Thyroid gland (tissue), 4 donors: ENCODE results near the gene UNKL. TPM values are rescaled to one million over a fixed set of nuclear protein-coding genes. Genes with fewer than 3 reads are reported as not detected.

Experiments
- DNase-seq, 2 donors: peaks; one replicate each; pipeline ENCODE4 v3.0.0-alpha.2; 2019
- H3K27ac ChIP-seq, 3 donors: fragments of 200-600 bp; sonication (generic); 1 replicate in 2 of 3; 2 replicates in 1 of 3; pipeline ENCODE4 v1.5.1; 2016 to 2019; ENCODE audit warnings: mild to moderate bottlenecking in 1 of 3, moderate library complexity in 1 of 3
- H3K27me3 ChIP-seq: fragments of 200-600 bp; sonication (generic); one replicate; pipeline ENCODE4 v1.5.1; 2019
- H3K36me3 ChIP-seq, 2 donors: fragments of 200-600 bp; sonication (generic); one replicate each; pipeline ENCODE4 v1.5.1; 2016 to 2019
- H3K4me1 ChIP-seq, 2 donors: fragments of 200-600 bp; sonication (generic); one replicate each; pipeline ENCODE4 v1.5.1; 2017 to 2019
- H3K4me3 ChIP-seq, 3 donors: fragments of 200-600 bp; sonication (generic); replicated peaks in 1 of 3; 1 replicate in 2 of 3; 2 replicates in 1 of 3; pipeline ENCODE4 v1.5.1; 2016; ENCODE audit warnings: mild to moderate bottlenecking in 1 of 3
- H3K9me3 ChIP-seq: fragments of 200-600 bp; sonication (generic); one replicate; pipeline ENCODE4 v1.5.1; 2017
- POLR2A ChIP-seq, 2 donors: fragments of 450-650 bp; IDR thresholded peaks; one replicate each; pipeline ENCODE4 v1.6.1; 2017; ENCODE audit warnings: antibody characterized with exemption in 2 of 2, mild to moderate bottlenecking in 2 of 2, moderate library complexity in 1 of 2
- WGBS, 2 donors: methylation state at CpG; one replicate each; pipeline ENCODE4 v1.1.5; 2017; 5-methylcytosine and 5-hydroxymethylcytosine counted together
- intact Hi-C: fragments of 100-400 bp; cut with DNase I; formaldehyde crosslinking; loops from one replicate; pipeline ENCODE4 v1.15.1; 2023
- total RNA-seq, 4 donors: library from RNA; depleted of rRNA; stranded (reverse); fragments of >200 nt; gene quantifications; one replicate each; pipeline ENCODE4 v1.2.3, GENCODE V29; 2016
- TF ChIP-seq, protein P1 (sequence below), 6 experiments: fragments of 200-600 bp in 3 of 6; fragments of 450-650 bp in 3 of 6; sonication (generic) in 3 of 6; IDR thresholded peaks; one replicate each; pipeline ENCODE4 v1.5.1; 2016 to 2019; ENCODE audit warnings: antibody characterized with exemption in 6 of 6, mild to moderate bottlenecking in 2 of 6, inconsistent platforms in 1 of 6, moderate library complexity in 1 of 6

Gene UNKL
- total RNA-seq, 4 donors from 2014 or later = 26.2 to 46.9 (median 31.3) TPM

DNA sequence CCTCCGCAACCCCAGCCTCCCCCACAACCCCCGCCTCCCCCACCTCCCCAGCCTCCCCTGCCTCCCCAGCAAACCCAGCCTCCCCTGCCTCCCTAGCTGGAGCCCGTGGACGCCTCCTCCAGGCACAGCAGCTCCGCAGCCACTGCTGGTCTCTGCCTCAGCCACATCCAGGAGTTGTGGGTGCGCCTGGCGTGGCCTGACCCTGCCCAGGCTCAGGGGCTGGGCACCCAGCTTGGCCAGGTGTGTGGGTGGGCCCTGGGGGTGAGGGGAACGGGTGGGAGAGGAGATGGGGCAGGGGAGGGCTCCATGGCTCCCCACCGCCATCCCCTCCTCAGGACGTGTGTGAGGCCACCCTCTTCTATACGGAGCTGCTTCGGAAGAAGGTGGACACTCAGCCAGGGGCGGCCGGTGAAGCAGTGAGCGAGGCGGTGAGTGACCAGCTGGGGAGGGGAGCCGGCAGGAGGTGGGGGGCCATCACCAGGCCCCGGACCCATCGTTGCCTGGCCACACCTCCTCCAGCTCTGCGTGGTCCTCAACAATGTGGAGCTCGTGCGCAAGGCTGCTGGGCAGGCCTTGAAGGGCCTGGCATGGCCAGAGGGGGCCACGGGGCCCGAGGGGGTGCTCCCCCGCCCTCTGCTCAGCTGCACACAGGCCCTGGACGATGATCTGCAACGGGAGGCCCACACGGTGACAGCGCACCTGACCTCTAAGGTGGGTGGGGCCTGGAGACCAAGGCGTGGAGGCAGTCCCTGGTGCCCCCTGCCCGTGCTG lies 68.7 kb downstream of the UNKL start:
- peaks cover 12 to 16% of the 10 kb centered on the region in 2 donors for H3K36me3 ChIP-seq
- peaks cover 6 to 15% of the 10 kb centered on the region in 2 donors for H3K4me1 ChIP-seq
- DNase-seq = no peak
- no peaks in the 10 kb centered on the region for H3K9me3 ChIP-seq
- WGBS, 2 donors = 77 to 84% methylated on average over 11 to 24 of the region's 31 CpGs
- H3K27me3 ChIP-seq = no peaks in the 10 kb centered on the region
- no peak overlapping the region for H3K27ac ChIP-seq
- TF ChIP-seq, protein P1, sequence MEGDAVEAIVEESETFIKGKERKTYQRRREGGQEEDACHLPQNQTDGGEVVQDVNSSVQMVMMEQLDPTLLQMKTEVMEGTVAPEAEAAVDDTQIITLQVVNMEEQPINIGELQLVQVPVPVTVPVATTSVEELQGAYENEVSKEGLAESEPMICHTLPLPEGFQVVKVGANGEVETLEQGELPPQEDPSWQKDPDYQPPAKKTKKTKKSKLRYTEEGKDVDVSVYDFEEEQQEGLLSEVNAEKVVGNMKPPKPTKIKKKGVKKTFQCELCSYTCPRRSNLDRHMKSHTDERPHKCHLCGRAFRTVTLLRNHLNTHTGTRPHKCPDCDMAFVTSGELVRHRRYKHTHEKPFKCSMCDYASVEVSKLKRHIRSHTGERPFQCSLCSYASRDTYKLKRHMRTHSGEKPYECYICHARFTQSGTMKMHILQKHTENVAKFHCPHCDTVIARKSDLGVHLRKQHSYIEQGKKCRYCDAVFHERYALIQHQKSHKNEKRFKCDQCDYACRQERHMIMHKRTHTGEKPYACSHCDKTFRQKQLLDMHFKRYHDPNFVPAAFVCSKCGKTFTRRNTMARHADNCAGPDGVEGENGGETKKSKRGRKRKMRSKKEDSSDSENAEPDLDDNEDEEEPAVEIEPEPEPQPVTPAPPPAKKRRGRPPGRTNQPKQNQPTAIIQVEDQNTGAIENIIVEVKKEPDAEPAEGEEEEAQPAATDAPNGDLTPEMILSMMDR (IDR thresholded peaks at IDR 0.05) = no peak
- no peak for TF ChIP-seq POLR2A (IDR thresholded peaks at IDR 0.05)
- intact Hi-C loops = loop anchor here (10.0 kb wide), 1 partner anchor 129 kb away; the partner anchor contains the start of gene CLCN7
- H3K4me3 ChIP-seq = no peak overlapping the region

DNA sequence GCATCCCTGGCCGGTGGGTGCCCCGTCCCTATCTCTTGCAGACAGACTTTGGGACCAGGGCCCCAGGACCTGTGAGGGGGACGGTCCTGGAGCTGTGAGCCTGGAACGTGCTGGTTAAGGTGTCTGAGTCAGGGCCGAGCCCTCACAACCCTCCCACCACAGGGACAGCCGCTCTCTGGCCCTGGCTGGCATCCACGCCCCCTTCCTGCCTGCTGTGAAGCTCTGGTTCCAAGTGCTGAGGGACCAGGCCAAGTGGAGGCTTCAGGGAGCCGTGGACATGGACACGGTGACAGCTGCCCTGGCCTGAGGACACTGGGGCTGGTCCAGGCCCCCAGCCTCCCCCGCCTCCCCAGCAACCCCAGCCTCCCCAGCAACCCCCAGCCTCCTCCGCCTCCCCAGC lies 69.4 kb downstream of the UNKL start:
- WGBS, 2 donors = 88% methylated on average over 11 of the region's 11 CpGs; no CpG with 5 or more reads in 1 of the 2 donors
- no peak for DNase-seq
- H3K27me3 ChIP-seq = no peaks in the 10 kb centered on the region
- H3K36me3 ChIP-seq = peaks cover 12 to 16% of the 10 kb centered on the region in 2 donors
- intact Hi-C loops = loop anchor here (10.0 kb wide), 1 partner anchor 130 kb away; the partner anchor contains the start of gene CLCN7
- no peak overlapping the region for H3K4me3 ChIP-seq
- peaks cover 4 to 11% of the 10 kb centered on the region in 2 donors for H3K4me1 ChIP-seq
- no peaks in the 10 kb centered on the region for H3K9me3 ChIP-seq
- TF ChIP-seq POLR2A (IDR thresholded peaks at IDR 0.05) = no peak
- TF ChIP-seq, protein P1 (IDR thresholded peaks at IDR 0.05) = no peak
- H3K27ac ChIP-seq = no peak overlapping the region

DNA sequence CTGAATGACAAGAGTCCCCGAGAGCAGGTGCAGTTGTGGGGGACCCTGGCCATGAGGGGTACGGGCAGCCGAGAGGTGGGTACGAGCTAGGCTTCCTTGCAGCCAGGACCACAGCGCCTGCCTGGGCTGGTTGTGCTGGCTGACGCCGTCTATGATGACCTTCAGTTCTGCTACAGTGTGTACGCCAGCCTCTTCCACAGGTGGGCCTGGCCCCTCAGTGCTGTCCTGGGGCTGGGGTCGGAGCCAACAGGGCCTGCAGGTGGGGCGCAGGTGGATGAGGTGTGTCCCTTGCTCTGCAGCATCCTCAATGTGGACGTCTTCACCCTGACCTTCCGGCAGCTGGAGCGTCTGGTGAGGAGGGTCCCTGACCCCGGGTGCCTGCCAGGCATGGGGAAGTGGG lies 70.0 kb downstream of the UNKL start:
- Histone ChIP-seq H3K27ac (no peak overlapping the region), H3K4me1 (peaks cover 4 to 11% of the 10 kb centered on the region in 2 donors), H3K27me3 (no peaks in the 10 kb centered on the region), H3K4me3 (no peak overlapping the region), H3K9me3 (no peaks in the 10 kb centered on the region), H3K36me3 (peaks cover 11 to 16% of the 10 kb centered on the region in 2 donors)
- WGBS, 2 donors = 92 to 94% methylated on average over 4 to 7 of the region's 14 CpGs
- TF ChIP-seq POLR2A (IDR thresholded peaks at IDR 0.05) = no peak
- TF ChIP-seq, protein P1 (IDR thresholded peaks at IDR 0.05) = no peak
- intact Hi-C loops = loop anchor here (10.0 kb wide), 1 partner anchor 130 kb away; the partner anchor contains the start of gene CLCN7
- DNase-seq = no peak

DNA sequence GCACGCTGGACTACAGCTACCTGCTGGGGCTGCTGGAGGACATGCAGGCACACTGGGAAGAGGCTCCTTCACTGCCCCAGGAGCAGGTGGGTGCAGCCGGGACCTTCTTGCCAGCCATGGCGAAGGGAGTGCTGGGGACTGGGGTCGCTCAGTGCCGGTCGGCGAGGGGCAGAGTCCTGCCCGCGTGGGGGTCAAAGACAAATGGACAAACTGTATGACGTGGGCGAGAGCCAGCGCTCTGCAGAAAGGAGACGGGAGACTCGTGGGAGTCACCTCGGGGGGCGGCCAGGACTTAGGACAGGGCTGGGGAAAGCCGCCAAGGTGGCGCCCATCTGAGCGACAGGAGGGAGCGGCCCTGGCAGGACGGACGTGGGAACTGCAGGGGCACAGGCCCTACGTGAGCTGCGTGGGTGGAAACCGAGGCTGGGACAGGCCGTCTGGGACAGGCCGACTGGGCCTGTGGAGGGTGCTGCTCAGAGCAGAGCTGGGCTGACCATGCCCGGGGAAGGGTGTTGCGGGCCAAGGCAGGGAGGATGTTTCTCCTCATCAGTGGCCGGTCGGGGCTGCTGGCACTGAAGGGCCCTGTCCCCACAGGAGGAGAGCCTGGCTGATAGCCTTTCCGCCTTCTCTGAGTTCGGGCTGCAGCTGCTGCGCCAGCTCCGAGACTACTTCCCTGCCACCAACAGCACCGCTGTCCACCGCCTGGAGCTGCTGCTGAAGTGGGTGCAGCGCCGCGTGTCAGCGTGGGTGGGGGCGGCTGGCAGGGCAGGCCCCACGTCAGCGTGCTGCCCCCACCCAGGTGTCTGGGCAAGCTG lies 70.9 kb downstream of the UNKL start:
- intact Hi-C loops = loop anchor here (10.0 kb wide), 1 partner anchor 131 kb away; the partner anchor contains the start of gene CLCN7
- no peaks in the 10 kb centered on the region for H3K27me3 ChIP-seq
- H3K4me3 ChIP-seq = no peak overlapping the region
- H3K36me3 ChIP-seq = peaks cover 3 to 8% of the 10 kb centered on the region in 2 donors
- no peaks in the 10 kb centered on the region for H3K9me3 ChIP-seq
- TF ChIP-seq POLR2A (IDR thresholded peaks at IDR 0.05) = no peak
- TF ChIP-seq, protein P1 (IDR thresholded peaks at IDR 0.05) = no peak
- no peak for DNase-seq
- WGBS, 2 donors = 56 to 65% methylated on average over 26 to 31 of the region's 44 CpGs
- no peak overlapping the region for H3K27ac ChIP-seq
- H3K4me1 ChIP-seq = peaks cover 4 to 11% of the 10 kb centered on the region in 2 donors
